Small intestine (tissue), 7 donors: ENCODE data around the gene CDKN1A. TPM values are rescaled to one million over a fixed set of nuclear protein-coding genes. Genes with fewer than 3 reads are reported as not detected.

ENCODE experiments used
- DNase-seq, 2 donors: peaks; one replicate each; pipeline versions ENCODE4 v3.0.0 to v3.0.0-alpha.2; 2013
- FAIRE-seq: peaks from 2 replicates; lab custom pipeline; 2012; peaks lifted over from hg19 to GRCh38; lab: Jason Lieb, UNC
- H3K27ac ChIP-seq, 3 donors: one replicate each; pipeline ENCODE4 v1.5.1; 2013; ENCODE audit warnings: low read length in 2 of 3, mild to moderate bottlenecking in 2 of 3, control low read depth in 1 of 3, inconsistent platforms in 1 of 3, low read depth in 1 of 3, moderate library complexity in 1 of 3
- H3K27me3 ChIP-seq, 3 donors: one replicate each; pipeline ENCODE4 v1.6.1; 2013; ENCODE audit warnings: low read length in 3 of 3, inconsistent platforms in 1 of 3; ENCODE audit not compliant: control insufficient read depth in 3 of 3, insufficient read depth in 3 of 3
- H3K36me3 ChIP-seq, 3 donors: one replicate each; pipeline ENCODE4 v1.6.1; 2013; ENCODE audit warnings: low read length in 3 of 3, inconsistent platforms in 1 of 3, low read depth in 1 of 3, mild to moderate bottlenecking in 1 of 3, moderate library complexity in 1 of 3; ENCODE audit not compliant: control insufficient read depth in 3 of 3, insufficient read depth in 2 of 3
- H3K4me1 ChIP-seq, 3 donors: one replicate each; pipeline ENCODE4 v1.6.1; 2013; ENCODE audit warnings: low read length in 2 of 3, inconsistent platforms in 1 of 3, low read depth in 1 of 3, mild to moderate bottlenecking in 1 of 3, moderate library complexity in 1 of 3; ENCODE audit not compliant: control insufficient read depth in 3 of 3, insufficient read depth in 2 of 3
- H3K4me3 ChIP-seq, 3 donors: one replicate each; pipeline ENCODE4 v1.5.1; 2013; ENCODE audit warnings: low read length in 3 of 3, control low read depth in 1 of 3, inconsistent platforms in 1 of 3, low read depth in 1 of 3, mild to moderate bottlenecking in 1 of 3, moderate library complexity in 1 of 3
- H3K9me3 ChIP-seq, 2 donors: one replicate each; pipeline ENCODE4 v1.6.1; 2013; ENCODE audit warnings: low read depth in 1 of 2, low read length in 1 of 2; ENCODE audit not compliant: control insufficient read depth in 2 of 2, insufficient read depth in 1 of 2
- WGBS, 3 donors: extraction: QIAGEN DNeasy Blood & Tissue Kit; methylation state at CpG; one replicate each; pipeline ENCODE4 v1.1.7; 2013; 5-methylcytosine and 5-hydroxymethylcytosine counted together
- polyA plus RNA-seq, 4 donors: library from polyadenylated mRNA; stranded (reverse) in 3 of 4; unstranded in 1 of 4; fragments of 200-250 nt in 3 of 4; fragments of 120-200 nt in 1 of 4; gene quantifications; one replicate each; pipeline versions ENCODE4 v1.2.1 to v1.2.3, GENCODE V29; 2013
- donor health status: healthy with polysubstance abuse.
- donor health status: control.
- donor health status: control.
- donor health status: Bipolar disorder and iron deficiency.
- donor health status: healthy.

Gene CDKN1A
- polyA plus RNA-seq, 4 donors, result 96.8 to 464 (median 292) TPM

DNA sequence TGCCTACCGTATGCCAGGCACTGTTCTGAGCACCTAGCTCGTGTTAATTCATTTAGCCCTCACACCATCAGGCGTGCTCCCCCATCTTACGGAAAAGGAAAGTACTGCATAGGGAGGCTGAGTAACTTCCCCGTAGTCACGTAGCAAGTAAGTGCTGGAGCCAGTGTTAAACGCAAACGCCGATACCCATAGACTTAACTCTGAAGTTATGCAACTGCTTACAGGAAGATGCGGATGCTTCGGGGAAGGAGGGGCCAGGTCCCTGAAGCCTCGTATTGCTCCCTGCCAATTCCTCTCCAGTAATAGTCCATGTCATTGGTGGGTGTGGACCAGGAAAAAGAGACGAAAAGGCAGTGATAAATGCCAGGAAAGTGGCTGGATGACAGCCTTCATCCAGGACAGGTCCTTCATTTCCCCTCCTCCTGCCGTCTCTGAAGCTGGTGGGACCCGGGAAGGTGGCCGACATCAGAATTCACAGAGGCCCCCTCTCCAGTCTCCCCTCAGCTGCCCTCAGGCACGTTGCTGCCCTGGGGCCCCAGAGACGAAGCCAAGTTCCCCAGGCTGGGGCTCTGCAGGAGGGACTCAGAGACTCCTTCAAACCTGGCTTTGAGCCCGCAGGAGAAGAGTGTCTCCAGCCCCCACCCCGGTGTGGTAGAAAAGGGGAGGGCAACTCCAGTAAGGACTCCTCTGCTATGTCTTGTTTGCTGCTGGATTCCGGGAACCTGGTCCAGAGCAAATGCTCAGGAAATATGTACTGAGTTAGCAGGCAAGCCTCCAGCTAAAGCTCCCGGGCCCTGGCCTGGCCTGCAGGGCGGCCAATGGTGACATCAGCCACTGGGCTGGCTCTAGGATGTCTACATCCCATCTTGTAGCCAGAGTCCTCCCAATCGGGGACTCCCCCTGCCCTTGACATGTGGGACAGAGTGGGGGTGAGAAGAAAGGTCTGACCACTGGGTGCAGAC is 56.9 kb downstream of the CDKN1A start:
- no peaks in the 10 kb centered on the region for H3K9me3 ChIP-seq
- FAIRE-seq (no peak), DNase-seq (peak; percentile 45 to 64)
- H3K27me3 ChIP-seq, result peaks cover 0 to 3% (median 0%) of the 10 kb centered on the region in 3 donors
- H3K36me3 ChIP-seq, result no peaks in the 10 kb centered on the region
- peak overlapping the region in 2 of 3 donors; percentile 51 to 78 for H3K27ac ChIP-seq
- H3K4me1 ChIP-seq, result peaks cover 0 to 13% (median 0%) of the 10 kb centered on the region in 3 donors
- 24 to 25% (median 25%) methylated on average over 24 of the region's 24 CpGs for WGBS, 3 donors
- H3K4me3 ChIP-seq, result no peak overlapping the region

Other genes starting within 250 kb of the CDKN1A start
- gene PXT1, start 235.9 kb upstream of the CDKN1A start, polyA plus RNA-seq, result under 1 TPM in 1 of 4 donors, not detected in 3; 0.10 TPM
- gene KCTD20, start 235.7 kb upstream of the CDKN1A start, polyA plus RNA-seq, result 10 to 100 TPM; 13.8 to 28.6 (median 17.7) TPM
- gene STK38, start 131.2 kb upstream of the CDKN1A start, polyA plus RNA-seq, result 10 to 100 TPM; 27.6 to 52.1 (median 39.9) TPM
- gene SRSF3, start 84.4 kb upstream of the CDKN1A start, polyA plus RNA-seq, result 100 to 1,000 TPM; 115 to 400 (median 219) TPM
- gene RAB44, start 19.1 kb downstream of the CDKN1A start, polyA plus RNA-seq, result under 1 TPM in 3 of 4 donors, not detected in 1; 0.07 to 0.22 (median 0.18) TPM
- 10 to 100 TPM in 1 of 4 donors, 1 to 10 TPM in 3; 2.0 to 10.8 (median 4.1) TPM for gene CPNE5, start 160.7 kb downstream of the CDKN1A start, polyA plus RNA-seq
- 10 to 100 TPM in 2 of 4 donors, 1 to 10 TPM in 2; 8.1 to 37.3 (median 19.2) TPM for gene PPIL1, start 196.1 kb downstream of the CDKN1A start, polyA plus RNA-seq
- gene C6orf89, start 207.2 kb downstream of the CDKN1A start, polyA plus RNA-seq, result 10 to 100 TPM in 2 of 4 donors, 1 to 10 TPM in 2; 6.5 to 38.7 (median 18.8) TPM